Effector memory CD4-positive, alpha-beta T cell (primary cell): ENCODE data around the gene HYAL4.
"Not testable (repeated sequence)": the region's sequence is repeated elsewhere in the genome, so short reads cannot be mapped to it uniquely, and the experiment has no call there.

Experiments used
- DNase-seq, 3 donors: peaks; one replicate each; pipeline ENCODE4 v3.0.0-alpha.2; 2020
- H3K27ac ChIP-seq: 2 replicates; pipeline ENCODE4 v1.7.0; 2013; ENCODE audit warnings: mild to moderate bottlenecking, low read length, moderate library complexity; ENCODE audit not compliant: insufficient read depth, poor library complexity, severe bottlenecking
- H3K27me3 ChIP-seq: replicated peaks from 2 replicates; pipeline ENCODE4 v1.7.0; 2013; ENCODE audit warnings: mild to moderate bottlenecking, low read length; ENCODE audit not compliant: insufficient read depth, control insufficient read depth, poor library complexity, severe bottlenecking
- H3K36me3 ChIP-seq: 2 replicates; pipeline ENCODE4 v1.7.0; 2013; ENCODE audit warnings: mild to moderate bottlenecking, low read length, moderate library complexity; ENCODE audit not compliant: control insufficient read depth, insufficient read depth
- H3K4me1 ChIP-seq: 2 replicates; pipeline ENCODE4 v1.7.0; 2013; ENCODE audit warnings: low read length, mild to moderate bottlenecking; ENCODE audit not compliant: control insufficient read depth, insufficient read depth, poor library complexity, severe bottlenecking
- H3K4me3 ChIP-seq: 2 replicates; pipeline ENCODE4 v1.7.0; 2013; ENCODE audit warnings: low read length, low read depth, mild to moderate bottlenecking; ENCODE audit not compliant: insufficient read depth, poor library complexity, severe bottlenecking
- H3K9me3 ChIP-seq: 2 replicates; pipeline ENCODE4 v1.7.0; 2013; ENCODE audit warnings: mild to moderate bottlenecking, low read length, moderate library complexity; ENCODE audit not compliant: control insufficient read depth

The HYAL4 gene

DNA sequence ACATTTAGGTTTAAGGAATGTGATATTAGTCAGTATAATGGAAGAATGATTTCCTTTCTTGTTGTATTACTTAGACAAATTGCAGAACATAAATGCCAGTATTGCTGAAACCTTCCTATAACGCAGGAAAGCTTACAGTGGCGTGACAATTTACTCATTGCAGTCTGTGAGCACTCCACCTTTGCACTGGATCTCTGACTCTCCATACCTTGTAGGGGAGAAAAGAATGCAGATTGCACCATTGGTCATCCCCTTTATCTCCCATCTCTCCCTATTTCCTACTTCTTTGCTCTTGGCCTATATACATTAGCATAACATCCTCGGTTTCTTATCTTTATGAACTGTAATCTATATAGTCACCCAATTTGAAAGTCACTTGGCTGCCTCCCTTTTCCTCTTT, 28.1 kb upstream of the HYAL4 start:
- no peak overlapping the region for H3K4me3 ChIP-seq
- H3K9me3 ChIP-seq, result no peaks in the 10 kb centered on the region
- H3K27me3 ChIP-seq, result no peaks in the 10 kb centered on the region
- no peaks in the 10 kb centered on the region for H3K36me3 ChIP-seq
- H3K4me1 ChIP-seq, result no peaks in the 10 kb centered on the region
- no peak overlapping the region for H3K27ac ChIP-seq
- no peak for DNase-seq

DNA sequence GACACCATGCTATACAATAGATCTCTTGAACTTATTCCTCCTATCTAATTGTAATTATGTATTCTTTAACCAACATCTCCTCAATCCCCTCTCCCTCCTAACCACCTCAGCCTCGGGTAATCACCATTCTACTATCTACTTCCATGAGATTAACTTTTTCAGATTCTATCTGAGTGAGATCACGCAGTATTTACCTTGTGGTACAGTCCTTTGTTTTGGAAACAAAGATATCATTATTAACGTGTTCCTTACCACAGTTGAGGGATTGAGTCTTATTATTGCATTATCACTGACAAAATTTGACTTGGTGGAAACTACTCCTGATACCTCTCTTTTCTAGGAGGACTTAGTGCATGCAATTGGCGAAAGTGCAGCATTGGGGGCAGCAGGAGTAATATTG, 26.0 kb upstream of the HYAL4 start:
- no peaks in the 10 kb centered on the region for H3K4me1 ChIP-seq
- no peaks in the 10 kb centered on the region for H3K27me3 ChIP-seq
- DNase-seq, result no peak
- H3K9me3 ChIP-seq, result no peaks in the 10 kb centered on the region
- no peaks in the 10 kb centered on the region for H3K36me3 ChIP-seq
- H3K4me3 ChIP-seq, result no peak overlapping the region
- no peak overlapping the region for H3K27ac ChIP-seq

DNA sequence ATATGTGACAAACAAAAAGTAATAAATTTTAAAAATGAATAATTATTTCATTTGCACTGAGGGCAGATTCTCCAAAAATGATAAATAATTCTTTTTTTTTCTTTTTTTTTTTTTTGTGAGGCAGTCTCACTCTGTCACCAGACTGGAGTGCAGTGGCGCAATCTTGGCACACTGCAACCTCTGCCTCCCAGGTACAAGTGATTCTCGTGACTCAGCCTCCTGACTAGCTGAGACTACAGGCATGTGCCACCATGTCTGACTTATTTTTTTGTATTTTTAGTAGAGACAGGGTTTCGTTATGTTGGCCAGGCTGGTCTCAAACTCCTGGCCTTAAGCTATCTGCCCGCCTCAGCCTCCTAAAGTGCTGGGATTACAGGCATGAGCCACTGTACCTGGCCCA, 25.2 kb upstream of the HYAL4 start:
- H3K27ac ChIP-seq, DNase-seq, H3K4me3 ChIP-seq, H3K4me1 ChIP-seq, H3K9me3 ChIP-seq, H3K27me3 ChIP-seq, H3K36me3 ChIP-seq: not testable (repeated sequence)

DNA sequence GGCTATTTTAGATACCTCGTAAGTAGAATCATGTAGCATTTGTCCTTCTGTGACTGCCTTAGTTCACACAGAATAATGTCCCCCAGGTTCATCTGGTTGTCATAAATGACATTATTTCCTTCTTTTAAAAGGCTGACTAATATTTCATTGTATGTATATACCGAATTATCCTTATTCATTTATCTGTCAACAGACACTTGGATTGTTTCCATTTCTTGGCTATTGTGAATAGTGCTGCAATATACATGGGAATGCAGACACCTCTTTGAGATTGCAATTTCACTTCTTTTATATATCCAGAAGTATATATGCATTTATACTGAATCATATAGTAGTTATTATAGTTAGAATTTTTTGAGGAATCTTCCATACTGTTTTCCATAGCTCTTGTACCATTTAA, 24.1 kb upstream of the HYAL4 start:
- Histone ChIP-seq H3K4me3 (no peak overlapping the region), H3K4me1 (no peaks in the 10 kb centered on the region), H3K27ac (no peak overlapping the region), H3K36me3 (no peaks in the 10 kb centered on the region), H3K27me3 (no peaks in the 10 kb centered on the region), H3K9me3 (no peaks in the 10 kb centered on the region)
- no peak for DNase-seq

DNA sequence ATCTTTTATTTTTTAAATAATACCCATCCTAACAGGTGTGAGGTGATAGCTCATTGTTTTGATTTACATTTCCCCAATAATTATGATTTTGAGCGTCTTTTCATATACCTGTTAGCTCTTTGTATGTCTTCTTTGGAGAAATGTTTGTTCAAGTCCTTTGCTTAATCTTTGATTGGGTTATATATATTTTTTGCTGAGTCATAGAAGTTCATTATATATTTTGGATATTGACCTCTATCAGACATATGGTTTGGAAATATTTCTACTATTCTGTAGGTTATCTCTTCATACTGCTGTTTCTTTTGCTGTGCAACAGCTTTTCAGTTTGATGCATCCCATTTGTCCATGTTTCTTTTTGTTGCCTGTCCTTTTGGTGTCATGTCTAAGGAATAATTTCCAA, 23.6 kb upstream of the HYAL4 start:
- H3K27me3 ChIP-seq, result no peaks in the 10 kb centered on the region
- no peak for DNase-seq

DNA sequence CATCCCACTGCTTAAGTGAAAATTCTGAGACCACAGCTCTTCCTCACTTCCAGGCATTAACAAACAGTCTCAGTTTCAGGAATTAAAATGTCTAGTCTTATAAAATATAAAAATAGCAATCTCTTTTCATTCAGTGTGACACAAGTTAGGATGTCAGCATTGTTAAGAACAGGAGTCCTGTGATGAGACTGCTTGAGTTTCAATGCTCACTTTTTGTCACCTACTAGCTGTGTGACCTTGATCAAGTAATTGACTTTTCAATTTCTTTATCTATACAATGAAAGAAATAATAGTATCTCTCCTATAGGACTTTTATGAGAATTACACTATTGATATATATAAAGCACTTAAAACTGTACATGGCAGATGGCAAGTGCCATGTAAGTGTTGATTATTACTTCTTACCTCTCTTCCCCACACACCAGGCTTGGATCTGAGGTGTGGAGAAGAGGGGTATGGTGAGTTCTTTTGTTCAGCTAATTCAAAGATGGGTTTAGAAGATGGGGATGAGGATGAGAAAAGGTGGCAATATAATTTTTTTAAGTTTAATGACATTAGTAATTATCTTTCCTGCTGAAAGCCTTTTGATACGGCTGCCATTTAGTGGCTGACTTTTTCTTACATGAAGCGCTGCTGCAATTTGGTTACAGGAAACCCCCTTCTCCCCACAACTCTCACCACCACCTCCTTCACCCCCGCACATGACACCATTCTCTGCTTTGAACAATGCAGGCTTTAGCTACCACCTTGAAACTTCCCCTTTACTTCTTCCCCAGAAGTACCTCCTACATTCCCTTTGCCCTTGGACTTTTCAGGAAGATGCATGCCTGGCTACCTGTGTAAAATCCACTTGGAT, 20.8 kb upstream of the HYAL4 start:
- no peak overlapping the region for H3K4me3 ChIP-seq
- no peaks in the 10 kb centered on the region for H3K27me3 ChIP-seq
- H3K36me3 ChIP-seq, result no peaks in the 10 kb centered on the region
- no peak for DNase-seq
- H3K27ac ChIP-seq, result no peak overlapping the region
- H3K9me3 ChIP-seq, result no peaks in the 10 kb centered on the region
- no peaks in the 10 kb centered on the region for H3K4me1 ChIP-seq

More for the DNA sequence above, 23.6 kb upstream of the HYAL4 start:
- Histone ChIP-seq H3K36me3 (no peaks in the 10 kb centered on the region), H3K4me1 (no peaks in the 10 kb centered on the region), H3K27ac (no peak overlapping the region), H3K4me3 (no peak overlapping the region), H3K9me3 (no peaks in the 10 kb centered on the region)

DNA sequence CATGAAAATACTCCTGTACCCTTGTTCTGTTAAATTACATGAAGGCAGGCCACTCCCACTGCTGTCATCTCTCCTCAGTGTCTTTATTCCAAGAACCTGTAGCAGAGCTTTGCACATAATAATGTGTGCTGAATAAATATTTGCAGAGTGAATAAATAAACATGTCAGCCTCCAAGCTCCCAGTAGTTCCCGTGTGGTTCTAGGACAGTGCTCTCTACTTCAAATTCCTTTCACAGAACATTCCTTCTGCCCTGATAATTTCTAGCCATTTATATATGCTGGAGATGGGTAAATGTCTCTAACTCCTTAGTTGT, 20.3 kb upstream of the HYAL4 start:
- H3K27ac ChIP-seq, result no peak overlapping the region
- no peak overlapping the region for H3K4me3 ChIP-seq
- H3K4me1 ChIP-seq, result no peaks in the 10 kb centered on the region
- H3K36me3 ChIP-seq, result no peaks in the 10 kb centered on the region
- no peak for DNase-seq
- H3K27me3 ChIP-seq, result no peaks in the 10 kb centered on the region
- H3K9me3 ChIP-seq, result no peaks in the 10 kb centered on the region

DNA sequence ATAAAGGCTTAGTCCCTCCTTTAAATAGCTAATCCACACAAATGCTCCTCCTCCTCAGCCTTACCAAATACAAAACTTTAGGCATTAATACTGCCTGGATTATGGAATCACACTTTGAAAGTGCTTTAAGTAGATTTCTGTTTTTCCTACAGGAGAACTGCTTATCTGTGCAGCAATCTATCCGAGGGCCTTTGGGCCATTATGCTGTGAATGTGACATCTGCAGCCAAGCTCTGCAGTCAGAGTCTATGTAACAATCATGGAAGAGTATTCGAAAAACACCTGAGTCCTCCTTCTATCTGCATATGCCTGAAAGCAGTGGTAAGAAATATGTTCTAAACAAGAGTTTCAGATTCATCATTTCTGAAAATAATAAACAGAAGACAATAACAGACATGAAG, 16.2 kb upstream of the HYAL4 start:
- Histone ChIP-seq H3K4me1 (no peaks in the 10 kb centered on the region), H3K27me3 (no peaks in the 10 kb centered on the region), H3K27ac (no peak overlapping the region), H3K9me3 (no peaks in the 10 kb centered on the region), H3K4me3 (no peak overlapping the region), H3K36me3 (no peaks in the 10 kb centered on the region)
- no peak for DNase-seq

DNA sequence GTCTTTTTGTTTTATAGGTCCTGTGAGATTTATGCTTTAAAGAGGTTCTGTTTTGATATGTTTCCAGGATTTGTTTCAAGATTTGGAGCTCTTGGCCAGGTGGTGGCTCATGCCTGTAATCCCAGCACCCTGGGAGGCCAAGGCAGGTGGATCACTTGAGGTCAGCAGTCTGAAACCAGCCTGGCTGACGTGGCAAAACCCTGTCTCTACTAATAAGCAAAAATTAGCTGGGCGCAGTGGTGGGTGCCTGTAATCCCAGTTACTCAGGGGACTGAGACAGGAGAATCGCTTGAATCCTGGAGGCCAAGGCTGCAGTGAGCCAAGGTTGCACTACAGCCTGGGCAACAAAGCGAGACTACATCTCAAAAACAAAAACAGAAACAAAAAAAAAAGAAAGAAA, 8.3 kb upstream of the HYAL4 start:
- Histone ChIP-seq H3K4me3 (no peak overlapping the region), H3K27ac (no peak overlapping the region), H3K4me1 (no peaks in the 10 kb centered on the region), H3K9me3 (no peaks in the 10 kb centered on the region), H3K36me3 (no peaks in the 10 kb centered on the region), H3K27me3 (no peaks in the 10 kb centered on the region)
- DNase-seq, result no peak

DNA sequence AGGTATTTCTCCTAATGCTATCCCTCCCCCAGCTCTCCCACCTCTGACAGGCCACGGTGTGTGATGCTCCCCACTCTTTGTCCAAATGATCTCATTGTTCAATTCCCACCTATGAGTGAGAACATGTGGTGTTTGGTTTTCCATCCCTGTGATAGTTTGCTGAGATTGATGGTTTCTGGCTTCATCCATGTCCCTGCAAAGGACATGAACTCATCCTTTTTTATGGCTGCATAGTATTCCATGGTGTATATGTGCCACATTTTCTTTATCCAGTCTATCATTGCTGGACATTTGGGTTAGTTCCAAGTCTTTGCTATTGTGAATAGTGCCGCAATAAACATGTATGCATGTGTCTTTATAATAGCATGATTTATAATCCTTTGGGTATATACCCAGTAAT, 5.9 kb upstream of the HYAL4 start:
- not testable (repeated sequence) for H3K36me3 ChIP-seq, H3K27ac ChIP-seq, H3K4me3 ChIP-seq, DNase-seq, H3K9me3 ChIP-seq, H3K4me1 ChIP-seq, H3K27me3 ChIP-seq
